Measurements from ENCODE around the gene TTC16. TPM values are rescaled to one million over a fixed set of nuclear protein-coding genes. Genes with fewer than 3 reads are reported as not detected.

TTC16 gene
- total RNA-seq, 1 donor from 2014 or later, result 0.07 TPM

DNA sequence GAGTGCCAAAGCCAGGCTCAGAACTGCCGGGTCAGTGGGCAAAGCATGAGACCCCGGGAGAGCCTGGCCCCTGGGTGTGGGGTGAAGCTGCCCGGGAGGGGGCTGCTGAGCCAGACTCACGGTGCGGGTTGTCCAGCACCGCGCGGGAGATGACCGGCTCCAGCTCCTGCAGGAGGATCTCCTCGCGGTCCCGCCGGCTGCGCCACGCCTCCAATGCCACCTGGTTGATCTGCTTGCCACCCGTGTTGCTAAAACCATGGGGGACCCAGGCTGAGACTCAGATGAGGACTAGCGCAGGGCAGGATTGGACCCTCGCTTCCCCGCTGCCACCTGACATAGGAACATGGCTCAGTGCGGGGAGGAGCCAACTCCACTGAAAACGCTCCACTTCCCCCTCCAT is 16.6 kb downstream of the TTC16 start:
- no peak overlapping the region for H3K4me3 Mint-ChIP-seq
- no peaks in the 10 kb centered on the region for H3K36me3 Mint-ChIP-seq
- peaks cover 10% of the 10 kb centered on the region for H3K4me1 Mint-ChIP-seq
- TF ChIP-seq, protein P1, sequence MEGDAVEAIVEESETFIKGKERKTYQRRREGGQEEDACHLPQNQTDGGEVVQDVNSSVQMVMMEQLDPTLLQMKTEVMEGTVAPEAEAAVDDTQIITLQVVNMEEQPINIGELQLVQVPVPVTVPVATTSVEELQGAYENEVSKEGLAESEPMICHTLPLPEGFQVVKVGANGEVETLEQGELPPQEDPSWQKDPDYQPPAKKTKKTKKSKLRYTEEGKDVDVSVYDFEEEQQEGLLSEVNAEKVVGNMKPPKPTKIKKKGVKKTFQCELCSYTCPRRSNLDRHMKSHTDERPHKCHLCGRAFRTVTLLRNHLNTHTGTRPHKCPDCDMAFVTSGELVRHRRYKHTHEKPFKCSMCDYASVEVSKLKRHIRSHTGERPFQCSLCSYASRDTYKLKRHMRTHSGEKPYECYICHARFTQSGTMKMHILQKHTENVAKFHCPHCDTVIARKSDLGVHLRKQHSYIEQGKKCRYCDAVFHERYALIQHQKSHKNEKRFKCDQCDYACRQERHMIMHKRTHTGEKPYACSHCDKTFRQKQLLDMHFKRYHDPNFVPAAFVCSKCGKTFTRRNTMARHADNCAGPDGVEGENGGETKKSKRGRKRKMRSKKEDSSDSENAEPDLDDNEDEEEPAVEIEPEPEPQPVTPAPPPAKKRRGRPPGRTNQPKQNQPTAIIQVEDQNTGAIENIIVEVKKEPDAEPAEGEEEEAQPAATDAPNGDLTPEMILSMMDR (IDR thresholded peaks at IDR 0.05; ENCODE audit: unreplicated experiment), result no peak
- no peaks in the 10 kb centered on the region for H3K9me3 Mint-ChIP-seq
- DNase-seq (ENCODE audit: low spot score in 2 of 2, unreplicated experiment in 2 of 2), result no peak
- peaks cover 2% of the 10 kb centered on the region for H3K27me3 Mint-ChIP-seq (ENCODE audit: low read depth)
- H3K27ac Mint-ChIP-seq, result no peak overlapping the region

DNA sequence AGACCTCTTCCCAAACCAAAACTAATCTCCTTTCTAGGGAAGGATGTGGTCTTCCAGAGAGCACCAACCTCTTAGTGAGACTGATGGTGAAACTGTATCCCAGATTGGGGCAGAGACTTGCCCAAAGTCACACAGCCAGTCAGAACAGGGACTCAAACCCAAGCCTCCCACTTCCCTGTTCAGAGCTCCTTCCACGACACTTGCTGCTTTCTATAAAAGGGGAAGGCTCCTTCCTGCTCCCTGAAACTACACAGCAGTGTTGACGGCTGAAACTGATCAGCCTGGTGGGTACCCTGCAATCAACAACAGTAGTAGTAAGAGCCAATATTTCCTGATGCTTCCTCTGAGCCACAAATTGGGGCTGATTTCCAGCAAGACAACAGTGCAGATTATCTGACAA is 17.7 kb downstream of the TTC16 start:
- H3K4me1 Mint-ChIP-seq, result peaks cover 10% of the 10 kb centered on the region
- H3K36me3 Mint-ChIP-seq, result no peaks in the 10 kb centered on the region
- H3K27me3 Mint-ChIP-seq (ENCODE audit: low read depth), result peaks cover 2% of the 10 kb centered on the region
- TF ChIP-seq, protein P1 (IDR thresholded peaks at IDR 0.05; ENCODE audit: unreplicated experiment), result no peak
- H3K9me3 Mint-ChIP-seq, result no peaks in the 10 kb centered on the region
- no peak overlapping the region for H3K27ac Mint-ChIP-seq
- peak overlapping the region; percentile 46 for H3K4me3 Mint-ChIP-seq
- DNase-seq (ENCODE audit: low spot score in 2 of 2, unreplicated experiment in 2 of 2), result no peak

DNA sequence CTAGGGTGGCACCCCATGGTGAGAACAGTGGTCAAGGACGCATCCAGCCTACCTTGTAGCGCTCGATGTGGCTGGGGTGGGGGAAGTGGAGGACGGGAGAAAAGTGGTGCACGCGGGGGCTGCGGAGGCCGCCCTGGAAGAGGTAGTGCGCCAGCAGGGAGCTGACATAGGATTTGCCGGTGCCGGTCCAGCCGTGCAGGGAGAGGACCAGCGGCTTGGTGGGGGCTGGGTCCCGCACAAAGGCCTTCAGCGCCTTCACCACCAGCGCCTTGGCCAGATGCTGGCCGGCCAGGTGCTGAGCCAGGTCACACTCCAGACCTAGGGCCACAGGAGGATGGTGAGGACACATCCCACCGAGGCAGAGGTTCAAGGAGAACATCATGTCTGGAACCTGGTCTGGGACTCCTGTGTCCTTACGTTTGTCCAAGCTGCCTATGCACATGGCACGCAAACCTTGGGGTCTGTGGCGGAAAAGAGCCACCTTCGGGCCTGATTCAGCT is 18.4 kb downstream of the TTC16 start:
- no peaks in the 10 kb centered on the region for H3K36me3 Mint-ChIP-seq
- peak overlapping the region; percentile 76 for H3K27ac Mint-ChIP-seq
- TF ChIP-seq, protein P1 (IDR thresholded peaks at IDR 0.05; ENCODE audit: unreplicated experiment), result no peak
- peaks cover 2% of the 10 kb centered on the region for H3K27me3 Mint-ChIP-seq (ENCODE audit: low read depth)
- H3K4me3 Mint-ChIP-seq, result peak overlapping the region; percentile 79
- no peaks in the 10 kb centered on the region for H3K9me3 Mint-ChIP-seq
- DNase-seq (ENCODE audit: low spot score in 2 of 2, unreplicated experiment in 2 of 2), result no peak
- H3K4me1 Mint-ChIP-seq, result peaks cover 10% of the 10 kb centered on the region

DNA sequence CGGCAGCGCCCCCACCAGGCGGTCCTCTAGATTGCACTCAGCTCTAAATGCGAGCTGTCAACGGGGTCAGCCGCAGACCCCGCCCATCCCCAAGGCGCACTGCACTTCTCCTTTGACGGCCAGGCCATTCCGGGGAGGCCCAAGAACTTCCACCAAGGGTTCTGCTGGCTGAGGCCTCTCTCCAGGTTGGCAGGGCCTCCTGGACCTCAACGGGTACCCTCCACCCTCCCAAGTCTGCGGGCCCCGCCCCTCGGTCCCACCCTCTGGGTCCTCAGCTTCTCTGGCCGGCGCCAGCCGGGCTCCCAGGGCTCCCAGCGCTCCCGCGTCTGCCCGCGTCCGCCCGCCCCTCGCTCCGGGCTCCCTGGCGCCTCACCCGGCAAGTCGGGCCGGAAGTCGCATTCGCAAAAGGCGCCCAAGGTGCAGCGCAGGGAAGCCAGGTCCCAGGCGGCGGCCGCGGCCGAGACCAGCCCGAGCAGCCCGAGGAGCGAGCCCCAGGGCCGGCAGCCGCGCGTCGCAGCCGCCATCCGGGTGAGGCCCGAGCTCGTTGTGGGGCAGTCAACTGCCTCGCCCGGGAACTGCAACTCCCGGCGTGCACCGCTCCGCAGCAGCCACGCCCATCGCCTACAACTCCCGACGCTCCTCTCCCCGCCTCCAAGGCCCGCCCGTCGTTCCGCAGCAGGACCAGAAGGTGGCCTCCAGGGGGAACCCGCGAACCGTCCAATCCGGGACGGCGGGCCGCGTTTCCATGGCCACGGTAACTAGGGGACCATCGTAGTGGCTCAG is 19.1 kb downstream of the TTC16 start, which contains the start of gene TOR2A:
Gene TOR2A, minus strand, starts transcription at position 548 of the 783 bp plus-strand sequence. Its CDS starts 24 bp downstream, at position 524.
- peaks cover 2% of the 10 kb centered on the region for H3K27me3 Mint-ChIP-seq (ENCODE audit: low read depth)
- H3K27ac Mint-ChIP-seq, result peak within 1 kb of the TSS; percentile 77
- TF ChIP-seq, protein P1 (IDR thresholded peaks at IDR 0.05; ENCODE audit: unreplicated experiment), result peak; percentile 87
- peaks cover 10% of the 10 kb centered on the region for H3K4me1 Mint-ChIP-seq
- H3K9me3 Mint-ChIP-seq, result no peaks in the 10 kb centered on the region
- no peaks in the 10 kb centered on the region for H3K36me3 Mint-ChIP-seq
- peak; percentile 98 to 99 for DNase-seq (ENCODE audit: low spot score in 2 of 2, unreplicated experiment in 2 of 2)
- H3K4me3 Mint-ChIP-seq, result peak within 1 kb of the TSS; percentile 79

DNA sequence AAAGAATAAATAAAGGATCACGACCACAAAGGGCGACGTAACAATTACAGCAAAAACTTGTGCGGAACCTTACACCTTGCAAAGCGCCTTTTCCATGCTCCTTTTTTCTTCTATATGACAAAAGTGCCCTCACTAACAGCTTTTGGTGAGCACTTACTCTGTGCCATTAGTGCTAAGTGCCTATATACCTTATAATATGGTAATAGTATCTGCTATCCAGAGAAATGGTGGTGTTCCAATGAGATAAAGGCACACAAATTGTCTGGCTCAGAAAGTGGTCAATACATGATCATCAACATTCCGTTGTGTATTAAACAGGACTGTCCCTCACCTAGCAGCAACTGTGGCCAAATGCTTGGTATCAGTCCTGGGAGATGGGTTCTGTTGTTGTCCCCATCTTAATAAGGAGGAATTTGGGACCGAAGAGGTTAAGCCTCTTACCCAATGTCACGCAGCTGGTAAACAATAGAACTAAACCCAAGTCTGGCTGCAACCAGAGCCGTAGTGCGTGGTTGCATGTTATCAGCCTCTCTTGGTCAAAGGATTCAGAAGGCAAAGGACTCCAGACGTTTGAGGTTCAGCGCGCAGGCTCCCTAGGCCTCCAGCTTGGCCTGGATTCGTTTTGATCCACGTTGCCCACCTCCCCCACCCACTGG is 19.8 kb downstream of the TTC16 start:
- peak overlapping the region; percentile 77 for H3K27ac Mint-ChIP-seq
- peaks cover 10% of the 10 kb centered on the region for H3K4me1 Mint-ChIP-seq
- H3K36me3 Mint-ChIP-seq, result no peaks in the 10 kb centered on the region

More for the DNA sequence above, 19.8 kb downstream of the TTC16 start:
- peak overlapping the region; percentile 79 for H3K4me3 Mint-ChIP-seq
- H3K9me3 Mint-ChIP-seq, result no peaks in the 10 kb centered on the region
- TF ChIP-seq, protein P1 (IDR thresholded peaks at IDR 0.05; ENCODE audit: unreplicated experiment), result no peak
- no peak for DNase-seq (ENCODE audit: low spot score in 2 of 2, unreplicated experiment in 2 of 2)
- peaks cover 2% of the 10 kb centered on the region for H3K27me3 Mint-ChIP-seq (ENCODE audit: low read depth)
